Left lung (tissue), 10 donors: ENCODE measurements around the gene JARID2. TPM values are rescaled to one million over a fixed set of nuclear protein-coding genes. Genes with fewer than 3 reads are reported as not detected.
A peak's percentile ranks its signal among the peaks of the same experiment; 100 is the strongest.

Experiments
- ATAC-seq: fragments of 200-7000 bp; cut with Tn5 transposase; one replicate; pipeline ENCODE4 v1.9.1; 2020; ENCODE audit warnings: moderate library complexity
- DNase-seq, 4 donors: peaks; one replicate each; pipeline ENCODE4 v3.0.0-alpha.2; 2013 to 2020
- H3K27ac ChIP-seq, 2 donors: fragments of 200-600 bp; sonication (generic) in 1 of 2; one replicate each; pipeline versions ENCODE4 v1.5.0 to v1.8.0; 2020 to 2021
- H3K27me3 ChIP-seq, 2 donors: fragments of 200-600 bp; sonication (generic) in 1 of 2; one replicate each; pipeline versions ENCODE4 v1.5.0 to v1.8.0; 2020 to 2021
- H3K36me3 ChIP-seq, 2 donors: fragments of 200-600 bp; sonication (generic) in 1 of 2; one replicate each; pipeline versions ENCODE4 v1.5.0 to v1.8.0; 2020 to 2021
- H3K4me1 ChIP-seq, 2 donors: fragments of 200-600 bp; one replicate each; pipeline ENCODE4 v1.8.0; 2021
- H3K4me3 ChIP-seq, 2 donors: fragments of 200-600 bp; sonication (generic) in 1 of 2; one replicate each; pipeline versions ENCODE4 v1.5.0 to v1.8.0; 2020 to 2021; ENCODE audit warnings: mild to moderate bottlenecking in 1 of 2
- H3K9me3 ChIP-seq, 2 donors: fragments of 200-600 bp; sonication (generic) in 1 of 2; one replicate each; pipeline versions ENCODE4 v1.5.0 to v1.8.0; 2020 to 2021
- CTCF ChIP-seq, 2 donors: fragments of 200-600 bp; sonication (generic) in 1 of 2; IDR thresholded peaks; one replicate each; pipeline versions ENCODE4 v1.5.0 to v1.8.0; 2021; ENCODE audit warnings: antibody characterized with exemption in 2 of 2
- intact Hi-C, 2 donors: fragments of 100-400 bp; cut with DNase I; formaldehyde crosslinking; loops; one replicate each; pipeline versions ENCODE4 v1.11.2 to v1.14.2; 2022
- polyA plus RNA-seq, 6 donors: library from polyadenylated mRNA; unstranded; fragments of 120-200 nt; gene quantifications; one replicate each; pipeline ENCODE4 v1.2.1, GENCODE V29; 2013; ENCODE audit not compliant: insufficient read length in 6 of 6
- total RNA-seq, 2 donors: library from RNA; stranded (reverse); fragmentation: NEBNext Ultra II Directional; extraction: Animal tissue kit (Norgen Biotek cat#: 25700); gene quantifications; one replicate each; pipeline ENCODE4 v1.2.1, GENCODE V29; 2021
- donor health status: DM: no; HTN: yes; CAD: no.
- donor health status: DM: no; HTN: no; CAD: no.

JARID2 gene
- total and polyA plus RNA-seq, 8 donors = 10.2 to 19.4 (median 17.8) TPM

GRCh38 chr6:15249371-15250019 lies 3.6 kb downstream of the JARID2 start:
- no peak for DNase-seq
- intact Hi-C loops = no loop called here
- H3K36me3 ChIP-seq = no peaks in the 10 kb centered on the region
- no peak for TF ChIP-seq CTCF (IDR thresholded peaks at IDR 0.05)
- H3K27me3 ChIP-seq = no peaks in the 10 kb centered on the region
- H3K4me3 ChIP-seq = peak overlapping the region; percentile 59 to 86
- peaks cover 1 to 64% of the 10 kb centered on the region in 2 donors for H3K4me1 ChIP-seq
- ATAC-seq = no peak
- no peaks in the 10 kb centered on the region for H3K9me3 ChIP-seq
- peak overlapping the region; percentile 82 to 97 for H3K27ac ChIP-seq

- ATAC-seq = no peak
- Histone ChIP-seq H3K36me3 (no peaks in the 10 kb centered on the region), H3K9me3 (no peaks in the 10 kb centered on the region), H3K4me3 (no peak overlapping the region), H3K27ac (peak overlapping the region in 1 of 2 donors; percentile 97), H3K27me3 (no peaks in the 10 kb centered on the region), H3K4me1 (peaks cover 0 to 70% of the 10 kb centered on the region in 2 donors)
- no peak for TF ChIP-seq CTCF (IDR thresholded peaks at IDR 0.05)
- DNase-seq = no peak
- intact Hi-C loops = no loop called here
Measured at GRCh38 chr6:15250187-15251168, 4.6 kb downstream of the JARID2 start.

- DNase-seq (no peak), ATAC-seq (no peak)
- no peak overlapping the region for H3K4me3 ChIP-seq
- TF ChIP-seq CTCF (IDR thresholded peaks at IDR 0.05) = no peak
- no peaks in the 10 kb centered on the region for H3K9me3 ChIP-seq
- intact Hi-C loops = no loop called here
- no peaks in the 10 kb centered on the region for H3K27me3 ChIP-seq
- no peaks in the 10 kb centered on the region for H3K36me3 ChIP-seq
- H3K4me1 ChIP-seq = peaks cover 0 to 80% of the 10 kb centered on the region in 2 donors
- no peak overlapping the region for H3K27ac ChIP-seq
Measured at GRCh38 chr6:15252195-15252594, 6.3 kb downstream of the JARID2 start.

- Histone ChIP-seq H3K4me3 (no peak overlapping the region), H3K36me3 (no peaks in the 10 kb centered on the region), H3K4me1 (peaks cover 0 to 80% of the 10 kb centered on the region in 2 donors), H3K27ac (no peak overlapping the region), H3K9me3 (no peaks in the 10 kb centered on the region), H3K27me3 (no peaks in the 10 kb centered on the region)
- ATAC-seq = no peak
- no peak for DNase-seq
- intact Hi-C loops = no loop called here
- no peak for TF ChIP-seq CTCF (IDR thresholded peaks at IDR 0.05)
Measured at GRCh38 chr6:15253203-15254022, 7.5 kb downstream of the JARID2 start.
